RPMI8226 (cell line): ENCODE results near the gene ADAM22.

ENCODE experiments used
- DNase-seq: peaks from one replicate; pipeline ENCODE4 v3.0.0-alpha.2; 2015

Gene ADAM22

DNA sequence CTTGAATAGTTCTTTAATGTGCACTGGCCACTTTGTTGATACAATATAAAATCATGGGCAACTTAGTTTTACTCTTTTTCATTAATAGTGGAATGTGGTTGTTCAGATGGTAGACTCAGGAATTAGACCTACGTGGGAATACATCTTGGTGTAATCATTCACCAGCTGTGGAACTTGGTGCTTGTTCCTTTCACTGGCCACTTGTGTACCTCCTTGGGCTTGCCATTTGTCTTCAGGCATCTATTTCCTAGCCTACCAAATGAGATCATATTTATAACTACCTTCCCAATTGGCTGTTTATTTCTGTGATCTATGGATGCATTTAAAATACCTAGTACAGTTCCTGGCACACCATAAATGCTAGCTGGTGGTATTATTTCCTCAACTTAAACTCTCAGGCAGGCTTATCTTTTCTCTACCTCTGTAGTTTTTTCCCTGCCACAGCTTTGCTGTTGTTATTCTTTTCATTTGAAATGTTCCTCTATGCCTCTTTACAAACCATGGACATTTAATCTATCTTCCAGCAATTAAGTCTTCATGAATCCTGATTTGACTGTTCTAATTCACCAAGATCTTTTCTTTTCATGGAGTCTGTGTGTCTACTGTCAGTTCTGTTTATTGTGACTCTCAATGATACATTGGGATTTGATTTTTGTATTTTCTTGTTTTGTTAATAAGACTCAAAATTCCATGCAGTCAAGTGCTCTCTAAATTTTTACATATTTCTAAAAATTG is 113.0 kb downstream of the ADAM22 start:
- DNase-seq, result no peak

DNA sequence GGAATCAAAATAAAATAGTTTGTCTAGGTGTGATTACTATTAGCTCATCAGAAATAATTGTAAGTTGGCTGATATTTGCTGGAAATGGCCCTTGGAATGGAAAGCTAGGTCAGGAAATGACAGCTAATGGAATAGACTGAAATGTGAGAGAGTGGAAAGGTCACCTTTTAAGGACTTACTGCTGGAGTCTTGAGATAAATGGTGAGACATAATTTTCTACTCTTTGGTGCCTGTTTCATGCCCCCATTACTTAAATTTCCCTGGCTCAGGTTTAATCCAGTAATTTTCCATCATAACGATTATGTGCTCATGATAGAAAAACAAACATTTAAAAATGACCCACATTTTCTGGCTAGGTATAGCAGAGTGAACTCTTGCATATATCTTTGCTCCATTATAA is 123.6 kb downstream of the ADAM22 start:
- DNase-seq, result no peak

- no peak for DNase-seq
Observed at GRCh38 chr7:88062238-88062637, 128.2 kb downstream of the ADAM22 start.

GRCh38 chr7:88069093-88069492 is 135.0 kb downstream of the ADAM22 start:
- no peak for DNase-seq

DNA sequence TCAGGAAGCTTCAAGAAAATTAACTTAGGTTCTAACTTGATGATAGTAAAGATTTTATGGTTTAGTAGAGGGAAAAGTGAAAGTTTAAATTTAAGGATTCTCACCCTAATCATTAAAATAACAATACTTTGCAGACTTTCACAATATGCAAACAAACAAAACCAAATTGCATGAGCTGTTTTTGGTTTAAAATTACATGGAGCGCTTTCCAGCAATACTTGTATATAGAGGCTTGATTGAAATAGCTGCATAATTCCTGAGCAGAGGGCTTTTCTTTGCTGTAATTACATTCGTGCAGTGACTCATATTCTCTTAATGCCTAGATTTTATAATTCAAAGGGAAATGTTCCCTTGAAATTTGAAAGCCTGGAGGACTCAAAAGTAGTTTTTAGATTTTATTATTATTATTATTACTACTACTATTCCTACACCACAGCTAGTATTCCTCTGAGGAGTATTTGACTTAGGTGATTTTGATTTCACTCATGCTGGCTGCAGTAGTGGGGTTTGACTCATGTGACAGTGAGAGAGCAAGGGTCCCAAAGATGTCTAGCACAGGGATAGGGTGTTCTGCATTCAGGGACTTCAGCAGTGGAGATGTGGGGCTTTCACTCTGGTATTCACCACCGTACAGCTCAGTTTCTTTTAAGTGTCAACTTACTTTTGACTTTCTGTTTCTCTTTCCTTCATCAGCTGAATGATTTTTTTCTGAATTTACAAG is 138.1 kb downstream of the ADAM22 start:
- no peak for DNase-seq

GRCh38 chr7:88072715-88073055 is 138.6 kb downstream of the ADAM22 start:
- DNase-seq, result no peak

DNA sequence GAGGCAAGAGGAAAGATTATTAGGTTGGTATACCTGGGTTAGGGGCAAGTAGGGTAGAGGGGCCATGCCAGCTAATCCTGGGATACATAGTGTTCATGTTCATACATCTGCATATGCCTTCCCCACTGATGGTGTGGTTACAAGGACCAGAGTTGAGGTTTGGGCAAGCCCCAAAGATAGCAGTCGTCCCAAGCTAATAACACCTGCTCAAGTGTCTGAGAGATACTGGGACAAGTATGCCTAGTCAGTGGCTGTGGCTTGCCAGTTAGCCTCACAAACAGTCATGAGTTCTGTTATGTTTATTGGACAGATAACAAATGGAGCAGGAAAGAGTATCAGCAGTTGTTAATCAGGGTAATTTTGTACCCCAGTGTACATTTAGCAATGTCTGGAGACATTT is 139.6 kb downstream of the ADAM22 start:
- no peak for DNase-seq

DNA sequence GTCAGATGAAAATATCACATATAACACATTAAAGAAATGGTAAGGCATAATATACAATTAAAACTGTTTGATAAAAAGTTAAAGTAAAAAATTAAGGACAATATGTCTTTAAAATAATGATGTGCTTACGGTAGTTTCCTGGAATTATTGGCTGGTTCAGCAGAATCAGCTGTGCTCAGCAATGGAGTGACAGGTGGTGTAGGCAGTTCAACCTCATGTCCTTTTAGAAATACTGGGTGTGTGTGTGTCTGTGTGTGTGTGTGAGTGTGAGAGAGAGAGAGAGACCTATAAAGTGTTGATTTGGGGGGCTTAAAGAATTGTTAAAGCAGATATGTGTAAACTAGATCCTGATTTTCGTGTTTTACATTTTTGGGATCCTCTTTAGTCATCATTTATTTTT is 141.2 kb downstream of the ADAM22 start:
- DNase-seq, result no peak

DNA sequence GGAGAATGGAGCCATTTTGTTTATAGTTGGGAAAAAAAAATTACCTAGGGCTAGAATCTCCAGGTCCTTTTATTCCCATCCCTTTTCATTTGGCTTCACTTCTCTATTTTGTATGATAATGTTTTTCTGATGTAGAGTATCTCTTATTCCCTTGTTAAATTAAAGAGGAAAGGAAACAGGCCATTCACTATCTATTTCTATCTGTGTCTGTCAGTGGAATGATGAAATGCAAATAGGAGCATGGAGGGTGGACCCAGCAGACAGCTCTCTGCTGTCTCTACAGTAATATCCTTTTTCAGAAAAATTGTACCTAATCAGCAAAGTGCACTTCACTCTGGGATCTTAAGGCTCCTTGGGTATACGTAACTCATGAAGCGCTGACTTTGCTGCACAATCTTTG is 149.8 kb downstream of the ADAM22 start:
- no peak for DNase-seq

DNA sequence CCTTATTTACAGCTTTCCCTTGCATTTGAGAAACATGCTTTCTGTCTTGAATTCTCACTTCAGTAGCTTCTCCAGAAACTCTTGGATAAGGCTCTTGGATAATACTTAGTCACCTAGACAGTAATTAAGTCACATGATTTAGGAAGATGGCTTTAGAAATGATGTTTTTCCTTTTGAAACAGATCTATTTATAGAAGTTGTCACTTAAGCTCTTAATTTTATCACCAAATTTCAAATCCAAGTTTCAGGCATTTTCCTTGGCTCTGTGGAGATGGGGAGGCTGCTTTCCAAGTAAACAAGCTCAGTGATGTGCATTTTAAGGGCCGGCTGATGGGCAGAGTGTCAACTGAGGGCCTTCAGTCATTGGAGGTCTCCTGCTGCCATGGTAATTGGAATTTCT is 155.5 kb downstream of the ADAM22 start:
- no peak for DNase-seq

DNA sequence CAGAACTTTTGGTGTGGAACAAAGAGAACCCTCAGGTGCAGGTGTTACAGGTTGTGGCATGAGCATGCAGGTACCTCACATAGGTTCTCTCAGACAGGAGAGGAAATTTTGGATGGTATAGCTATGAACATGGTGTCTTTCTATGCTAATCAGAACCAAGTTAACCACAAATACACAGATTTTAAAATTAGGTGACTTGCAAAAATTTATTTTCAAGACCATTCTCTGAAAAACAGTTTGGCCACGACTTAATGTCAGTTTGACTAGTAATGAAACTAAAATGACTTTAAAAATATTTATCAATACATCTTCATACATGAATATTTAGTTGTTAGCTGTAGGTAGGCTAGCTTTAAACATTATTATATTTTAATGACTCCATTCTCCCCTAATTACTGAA is 156.2 kb downstream of the ADAM22 start:
- DNase-seq, result no peak

GRCh38 chr7:88090671-88091070 is 156.6 kb downstream of the ADAM22 start:
- no peak for DNase-seq

- no peak for DNase-seq
Observed at GRCh38 chr7:88091988-88092675, 158.1 kb downstream of the ADAM22 start.

GRCh38 chr7:88092676-88092999 is 158.6 kb downstream of the ADAM22 start:
- DNase-seq, result no peak

GRCh38 chr7:88101769-88102168 is 167.7 kb downstream of the ADAM22 start:
- no peak for DNase-seq

DNA sequence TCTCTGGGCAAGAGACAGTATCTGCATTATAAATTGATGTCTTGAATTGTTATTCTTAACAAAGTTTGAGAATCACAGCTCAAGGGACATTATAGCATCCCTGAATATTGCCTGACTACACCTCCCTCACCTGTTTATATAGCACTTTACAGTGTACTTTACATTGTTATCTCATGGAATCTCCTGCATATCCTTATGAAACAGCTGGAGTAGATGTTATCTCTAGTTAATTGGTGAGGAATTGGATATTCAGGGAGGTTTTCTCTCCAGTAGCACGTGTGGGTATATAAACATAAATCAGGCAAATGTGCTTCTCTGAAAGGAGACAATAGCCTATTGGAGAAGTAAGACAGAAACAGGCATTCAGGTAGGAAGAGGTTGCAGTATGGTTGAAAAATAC is 168.6 kb downstream of the ADAM22 start:
- no peak for DNase-seq

DNA sequence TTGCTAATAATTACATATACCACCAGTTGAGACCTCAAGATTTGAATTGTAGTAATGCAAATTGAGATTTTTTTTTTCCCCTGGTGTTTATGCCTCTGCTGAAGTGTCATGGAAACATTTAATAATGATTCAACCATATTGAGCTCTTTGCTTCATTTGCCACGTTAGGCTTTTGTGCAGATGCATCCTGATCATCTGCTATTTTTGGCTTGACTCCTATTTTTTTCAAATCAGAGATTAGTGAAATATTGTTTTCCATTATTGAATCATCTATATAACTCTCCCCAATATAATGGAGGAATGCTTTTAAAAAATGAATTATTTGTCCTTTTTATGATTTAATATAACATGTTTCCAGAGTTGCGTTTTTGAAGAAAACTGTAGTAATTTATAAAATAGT is 170.7 kb downstream of the ADAM22 start:
- no peak for DNase-seq

GRCh38 chr7:88105231-88105630 is 171.2 kb downstream of the ADAM22 start:
- no peak for DNase-seq

- DNase-seq, result no peak
Observed at GRCh38 chr7:88106434-88106833, 172.4 kb downstream of the ADAM22 start.

GRCh38 chr7:88109612-88110011 is 175.6 kb downstream of the ADAM22 start:
- DNase-seq, result peak; percentile 89

- DNase-seq, result peak; percentile 58
Observed at GRCh38 chr7:88111140-88111743, 177.2 kb downstream of the ADAM22 start.

- DNase-seq, result no peak
Observed at GRCh38 chr7:88111954-88112471, 178.0 kb downstream of the ADAM22 start.

DNA sequence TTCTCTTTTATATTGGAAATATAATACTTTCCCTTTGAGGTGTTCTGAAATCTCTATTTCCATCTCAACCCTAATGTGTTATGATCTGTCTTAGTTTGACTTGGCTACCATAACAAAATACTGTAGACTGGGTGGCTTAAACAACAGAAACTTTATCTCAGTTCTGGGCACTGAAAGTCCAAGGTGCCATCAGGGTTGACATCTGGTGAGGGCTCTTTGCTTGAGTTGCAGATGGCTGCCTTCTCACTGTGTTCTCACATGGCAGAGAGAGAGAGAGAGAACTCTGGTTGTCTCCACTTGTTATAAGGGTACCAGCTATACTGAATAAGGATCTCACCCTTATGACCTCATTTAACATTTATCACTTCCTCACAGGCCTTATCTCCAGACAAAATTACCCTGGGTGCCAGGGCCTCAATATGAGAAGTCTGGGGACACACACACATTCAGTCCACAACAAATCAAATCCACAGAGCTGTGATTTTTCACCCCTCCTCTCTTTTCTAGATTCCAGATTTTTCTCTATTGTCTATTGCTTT is 181.3 kb downstream of the ADAM22 start:
- DNase-seq, result no peak
